HepG2 (cell line): ENCODE data around the gene GORASP2. TPM values are rescaled to one million over a fixed set of nuclear protein-coding genes. Genes with fewer than 3 reads are reported as not detected.

Experiments
- ATAC-seq: fragments of 200-7000 bp; cut with Tn5 transposase; 3 replicates; pipeline ENCODE4 v1.9.1; 2020; ENCODE audit warnings: mild to moderate bottlenecking, moderate library complexity
- BruUV-seq: library from RNA; stranded (reverse); fragments of 400-500 nt; replicated peaks from 2 replicates; lab custom pipeline; 2021; lab: Mats Ljungman, UMichigan
- CTCF ChIA-PET: fragments of 300-600 bp; formaldehyde crosslinking; extraction: SDS; loops from one replicate; lab custom pipeline; 2021; ENCODE audit warnings: low total read pairs, inconsistent platforms, low intra/inter-chr PET ratio; lab: Yijun Ruan, JAX
- POLR2A ChIA-PET: fragments of 350-600 bp; sonication (Branson Sonifier 250); formaldehyde crosslinking; loops from one replicate; lab custom pipeline; 2020; ENCODE audit warnings: antibody characterized with exemption, inconsistent platforms; lab: Yijun Ruan, JAX
- DNase-seq: peaks from one replicate; pipeline ENCODE4 v3.0.0-alpha.2; 2015; ENCODE audit warnings: low spot score
- FAIRE-seq: peaks from 3 replicates; lab custom pipeline; 2011; peaks lifted over from hg19 to GRCh38; lab: Jason Lieb, UNC
- H2AFZ ChIP-seq: one replicate; pipeline ENCODE4 v1.6.1; 2011; ENCODE audit warnings: low read length, inconsistent platforms
- H3K27ac ChIP-seq: fragments of 300-600 bp; 3 replicates; pipeline ENCODE4 v1.8.0; 2011; ENCODE audit warnings: mixed run types, mild to moderate bottlenecking, mixed read lengths, low read length, inconsistent platforms; ENCODE audit not compliant: insufficient read depth; ENCODE audit errors: extremely low read length
- H3K27me3 ChIP-seq, 2 experiments: fragments of 200-600 bp in 1 of 2; 2 replicates in 1 of 2; 3 replicates in 1 of 2; pipeline versions ENCODE4 v1.6.0 to v1.8.0; 2011; ENCODE audit warnings: low read length in 2 of 2, mild to moderate bottlenecking in 2 of 2, moderate library complexity in 2 of 2, inconsistent platforms in 1 of 2; ENCODE audit not compliant: insufficient read depth in 2 of 2, control insufficient read depth in 1 of 2
- H3K36me3 ChIP-seq, 2 experiments: fragments of 200-600 bp in 1 of 2; replicated peaks in 1 of 2; 2 replicates in 1 of 2; 3 replicates in 1 of 2; pipeline versions ENCODE4 v1.5.1 to v1.8.0; 2011; ENCODE audit warnings: low read length in 2 of 2, inconsistent platforms in 1 of 2; ENCODE audit not compliant: insufficient read depth in 2 of 2, control insufficient read depth in 1 of 2
- H3K4me1 ChIP-seq: 2 replicates; pipeline ENCODE4 v1.5.1; 2012; ENCODE audit warnings: low read length, inconsistent platforms; ENCODE audit not compliant: insufficient read depth
- H3K4me2 ChIP-seq: 2 replicates; pipeline ENCODE4 v1.6.0; 2011; ENCODE audit warnings: low read depth, low read length, inconsistent platforms
- H3K4me3 ChIP-seq, 3 experiments: fragments of 200-600 bp in 1 of 3; sonication (generic), shearing (Covaris generic) in 1 of 3; replicated peaks in 1 of 3; 2 replicates each; pipeline ENCODE4 v1.5.1; 2011 to 2016; ENCODE audit warnings: low read length in 3 of 3, inconsistent platforms in 2 of 3, low read depth in 2 of 3, mild to moderate bottlenecking in 2 of 3, control low read depth in 1 of 3, mixed read lengths in 1 of 3; ENCODE audit not compliant: insufficient read depth in 1 of 3
- H3K79me2 ChIP-seq: one replicate; pipeline ENCODE4 v1.6.1; 2011; ENCODE audit warnings: low read length, inconsistent platforms; ENCODE audit not compliant: insufficient read depth
- H3K9ac ChIP-seq: 2 replicates; pipeline ENCODE4 v1.6.0; 2011; ENCODE audit warnings: mild to moderate bottlenecking, low read depth, low read length, inconsistent platforms; ENCODE audit not compliant: insufficient read depth
- H3K9me3 ChIP-seq: 2 replicates; pipeline ENCODE4 v1.5.1; 2012; ENCODE audit warnings: mild to moderate bottlenecking, low read length
- H4K20me1 ChIP-seq: 2 replicates; pipeline ENCODE4 v1.6.0; 2011; ENCODE audit warnings: inconsistent platforms, mild to moderate bottlenecking, low read length, moderate library complexity; ENCODE audit not compliant: insufficient read depth
- AGO2 ChIP-seq: fragments of 200-400 bp; formaldehyde crosslinking; optimal IDR thresholded peaks from 2 replicates; pipeline ENCODE3; 2017; ENCODE audit warnings: mild to moderate bottlenecking, low read depth, low read length, moderate library complexity
- FOXC1 ChIP-seq: sonication (generic); formaldehyde crosslinking; IDR thresholded peaks from 2 replicates; pipeline ENCODE4 v1.8.0; 2022; ENCODE audit warnings: mild to moderate bottlenecking, missing genetic modification reagents, borderline replicate concordance
- NRL ChIP-seq: sonication (generic); formaldehyde crosslinking; IDR thresholded peaks from 2 replicates; pipeline ENCODE4 v1.5.0; 2020; ENCODE audit warnings: missing genetic modification reagents, mild to moderate bottlenecking, moderate library complexity, borderline replicate concordance
- POLR2A ChIP-seq, 2 experiments: IDR thresholded peaks; 2 replicates each; pipeline ENCODE4 v1.6.1; 2011; ENCODE audit warnings: low read depth in 2 of 2, low read length in 2 of 2, mild to moderate bottlenecking in 1 of 2, moderate library complexity in 1 of 2; ENCODE audit not compliant: insufficient read depth in 1 of 2
- RBM22 ChIP-seq: fragments of 200-400 bp; formaldehyde crosslinking; optimal IDR thresholded peaks from 2 replicates; pipeline ENCODE3; 2017; ENCODE audit warnings: mild to moderate bottlenecking, low read length, moderate library complexity
- ZNF263 ChIP-seq: sonication (generic); formaldehyde crosslinking; IDR thresholded peaks from 2 replicates; pipeline ENCODE4 v1.4.0; 2020; ENCODE audit warnings: missing genetic modification reagents
- ZNF576 ChIP-seq: sonication (generic); formaldehyde crosslinking; IDR thresholded peaks from 2 replicates; pipeline ENCODE4 v1.4.0; 2020; ENCODE audit warnings: mild to moderate bottlenecking, missing genetic modification reagents
- ZNF619 ChIP-seq: sonication (generic); formaldehyde crosslinking; IDR thresholded peaks from 2 replicates; pipeline ENCODE4 v1.4.0; 2020; ENCODE audit warnings: mild to moderate bottlenecking, missing genetic modification reagents
- whole genome bisulfite sequencing: methylation state at CpG from one replicate; pipeline ENCODE4 v1.1.6; 2017; ENCODE audit warnings: low lambda C conversion rate; 5-methylcytosine and 5-hydroxymethylcytosine counted together
- in situ Hi-C: cut with HindIII; loops from 2 replicates; pipeline ENCODE4 v1.10.0; 2017; ENCODE audit warnings: low pct_unique_long_range_greater_than_20kb; ENCODE audit not compliant: extremely low pct_ligation_motif_present
- intact Hi-C: fragments of 100-400 bp; cut with micrococcal nuclease; formaldehyde crosslinking; loops from one replicate; pipeline ENCODE4 v1.10.0; 2022; ENCODE audit not compliant: unreplicated experiment
- polyA plus RNA-seq, 8 experiments: library from polyadenylated mRNA; depleted of rRNA in 3 of 8; stranded (reverse) in 7 of 8; unstranded in 1 of 8; fragments of >200 nt; fragmentation: Illumina TruSeq in 4 of 8; extraction: Trizol in 4 of 8; gene quantifications; 2 replicates each; pipeline versions ENCODE4 v1.2.1 to v1.2.3, GENCODE V29; 2011 to 2016; ENCODE audit warnings: low read depth in 4 of 8, missing spikeins in 1 of 8, mixed read lengths in 1 of 8; ENCODE audit not compliant: insufficient read depth in 1 of 8
- total RNA-seq, 5 experiments: library from RNA; depleted of rRNA; stranded (reverse); fragments of >200 nt; fragmentation: Illumina TruSeq; extraction: Trizol; gene quantifications; 2 replicates each; pipeline ENCODE4 v1.2.3, GENCODE V29; 2016; ENCODE audit warnings: low read depth in 1 of 5
- TF ChIP-seq, protein P1 (sequence below): sonication (generic); formaldehyde crosslinking; IDR thresholded peaks from 2 replicates; pipeline ENCODE4 v1.5.0; 2020; ENCODE audit warnings: missing genetic modification reagents, mild to moderate bottlenecking, borderline replicate concordance
- TF ChIP-seq, protein P2 (sequence below): sonication (generic); formaldehyde crosslinking; IDR thresholded peaks from 2 replicates; pipeline ENCODE4 v1.5.1; 2020; ENCODE audit warnings: mild to moderate bottlenecking, missing genetic modification reagents, moderate library complexity

The GORASP2 gene
- total and polyA plus RNA-seq, 2 of the 13 experiments (the other 11 are each of a cell fraction or from before 2014, with no cell fraction given), result 103 to 239 TPM

DNA sequence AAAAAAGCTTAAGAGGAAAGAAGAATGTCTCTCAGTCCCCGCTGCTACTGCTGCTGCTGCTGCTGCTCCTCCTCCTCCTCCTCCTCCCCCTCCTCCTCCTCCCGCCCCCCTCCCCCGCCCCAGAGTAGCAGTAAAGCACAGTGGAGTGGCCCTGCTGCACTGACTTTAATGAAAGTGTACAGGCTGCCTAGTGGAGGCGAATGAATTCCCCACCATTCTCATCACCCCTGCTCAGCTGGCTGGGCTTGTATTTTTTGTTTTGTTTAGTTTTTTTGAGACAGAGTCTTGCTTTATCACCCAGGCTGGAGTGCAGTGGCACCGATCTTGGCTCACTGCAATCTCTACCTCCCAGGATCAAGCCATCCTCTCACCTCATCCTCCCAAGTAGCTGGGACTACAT, 34.3 kb downstream of the GORASP2 start:
- Histone ChIP-seq H3K27ac (no peak overlapping the region), H4K20me1 (no peaks in the 10 kb centered on the region), H3K4me3 (no peak overlapping the region), H3K27me3 (no peaks in the 10 kb centered on the region), H3K79me2 (no peaks in the 10 kb centered on the region), H3K9ac (no peak overlapping the region), H3K9me3 (no peaks in the 10 kb centered on the region), H2AFZ (no peak overlapping the region), H3K4me2 (no peak overlapping the region), H3K4me1 (no peaks in the 10 kb centered on the region), H3K36me3 (peaks cover 38 to 82% of the 10 kb centered on the region in 2 experiments)
- BruUV-seq, result no TSS peak
- ChIA-PET CTCF (no interaction called here), POLR2A (interaction anchor here (1.6 kb wide), 1 partner anchor 11 kb away, joined by 4 read pairs; no protein-coding TSS in a partner anchor)
- 80% methylated on average over 5 of the region's 5 CpGs for WGBS
- TF ChIP-seq, protein P1, sequence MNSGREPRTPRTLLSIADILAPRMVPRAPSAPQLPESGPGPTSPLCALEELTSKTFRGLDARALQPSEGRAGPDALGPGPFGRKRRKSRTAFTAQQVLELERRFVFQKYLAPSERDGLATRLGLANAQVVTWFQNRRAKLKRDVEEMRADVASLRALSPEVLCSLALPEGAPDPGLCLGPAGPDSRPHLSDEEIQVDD (CRISPR knock-in tag), result no peak
- TF ChIP-seq POLR2A (IDR thresholded peaks at IDR 0.05; ENCODE audit: insufficient read depth in 1 of 2, low read depth in 2 of 2, low read length in 2 of 2), result no peak
- TF ChIP-seq RBM22, result peak; percentile 50
- FAIRE-seq (no peak), DNase-seq (no peak), ATAC-seq (no peak)
- intact Hi-C loops (no loop called here), in situ Hi-C loops (no loop called here)

GRCh38 chr2:170965446-170966225, 36.6 kb downstream of the GORASP2 start:
- no peak for TF ChIP-seq ZNF263
- TF ChIP-seq ZNF576 (CRISPR knock-in tag), result no peak
- TF ChIP-seq NRL (CRISPR knock-in tag), result no peak
- peak; percentile 39 for TF ChIP-seq AGO2
- TF ChIP-seq ZNF619 (CRISPR knock-in tag), result 0 out of 2 replicates have a peak, but pooled peaks have one; percentile 49
- TF ChIP-seq, protein P2, sequence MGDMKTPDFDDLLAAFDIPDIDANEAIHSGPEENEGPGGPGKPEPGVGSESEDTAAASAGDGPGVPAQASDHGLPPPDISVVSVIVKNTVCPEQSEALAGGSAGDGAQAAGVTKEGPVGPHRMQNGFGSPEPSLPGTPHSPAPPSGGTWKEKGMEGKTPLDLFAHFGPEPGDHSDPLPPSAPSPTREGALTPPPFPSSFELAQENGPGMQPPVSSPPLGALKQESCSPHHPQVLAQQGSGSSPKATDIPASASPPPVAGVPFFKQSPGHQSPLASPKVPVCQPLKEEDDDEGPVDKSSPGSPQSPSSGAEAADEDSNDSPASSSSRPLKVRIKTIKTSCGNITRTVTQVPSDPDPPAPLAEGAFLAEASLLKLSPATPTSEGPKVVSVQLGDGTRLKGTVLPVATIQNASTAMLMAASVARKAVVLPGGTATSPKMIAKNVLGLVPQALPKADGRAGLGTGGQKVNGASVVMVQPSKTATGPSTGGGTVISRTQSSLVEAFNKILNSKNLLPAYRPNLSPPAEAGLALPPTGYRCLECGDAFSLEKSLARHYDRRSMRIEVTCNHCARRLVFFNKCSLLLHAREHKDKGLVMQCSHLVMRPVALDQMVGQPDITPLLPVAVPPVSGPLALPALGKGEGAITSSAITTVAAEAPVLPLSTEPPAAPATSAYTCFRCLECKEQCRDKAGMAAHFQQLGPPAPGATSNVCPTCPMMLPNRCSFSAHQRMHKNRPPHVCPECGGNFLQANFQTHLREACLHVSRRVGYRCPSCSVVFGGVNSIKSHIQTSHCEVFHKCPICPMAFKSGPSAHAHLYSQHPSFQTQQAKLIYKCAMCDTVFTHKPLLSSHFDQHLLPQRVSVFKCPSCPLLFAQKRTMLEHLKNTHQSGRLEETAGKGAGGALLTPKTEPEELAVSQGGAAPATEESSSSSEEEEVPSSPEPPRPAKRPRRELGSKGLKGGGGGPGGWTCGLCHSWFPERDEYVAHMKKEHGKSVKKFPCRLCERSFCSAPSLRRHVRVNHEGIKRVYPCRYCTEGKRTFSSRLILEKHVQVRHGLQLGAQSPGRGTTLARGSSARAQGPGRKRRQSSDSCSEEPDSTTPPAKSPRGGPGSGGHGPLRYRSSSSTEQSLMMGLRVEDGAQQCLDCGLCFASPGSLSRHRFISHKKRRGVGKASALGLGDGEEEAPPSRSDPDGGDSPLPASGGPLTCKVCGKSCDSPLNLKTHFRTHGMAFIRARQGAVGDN (CRISPR knock-in tag), result peak; percentile 25; the same call in 1 of the 2 replicates
- 0 out of 2 replicates have a peak, but pooled peaks have one; percentile 32 for TF ChIP-seq FOXC1 (CRISPR knock-in tag)
- TF ChIP-seq POLR2A (IDR thresholded peaks at IDR 0.05; ENCODE audit: insufficient read depth in 1 of 2, low read depth in 2 of 2, low read length in 2 of 2), result 0 out of 4 replicates have a peak, but pooled peaks of 1 of the 2 experiments have one; percentile 6
- in situ Hi-C loops (no loop called here), intact Hi-C loops (loop anchor here (5.0 kb wide), 1 partner anchor 33 kb away; no protein-coding TSS in a partner anchor)
- H4K20me1 ChIP-seq, result no peaks in the 10 kb centered on the region
- no peak overlapping the region for H2AFZ ChIP-seq
- H3K9ac ChIP-seq, result no peak overlapping the region
- H3K79me2 ChIP-seq, result no peaks in the 10 kb centered on the region
- H3K27me3 ChIP-seq, result no peaks in the 10 kb centered on the region
- WGBS, result 93% methylated on average over 20 of the region's 20 CpGs
- H3K4me3 ChIP-seq, result no peak overlapping the region
- peaks cover 18% of the 10 kb centered on the region for H3K4me1 ChIP-seq
- BruUV-seq, result no TSS peak
- ATAC-seq (no peak; the same call in 2 of the 3 replicates), FAIRE-seq (no peak), DNase-seq (no peak)
- CTCF ChIA-PET, result no interaction called here
- POLR2A ChIA-PET, result no interaction called here
- no peaks in the 10 kb centered on the region for H3K9me3 ChIP-seq
- no peak overlapping the region for H3K4me2 ChIP-seq
- peaks cover 34 to 66% of the 10 kb centered on the region in 2 experiments for H3K36me3 ChIP-seq
- H3K27ac ChIP-seq, result no peak overlapping the region
